Transverse colon (tissue), 4 donors: Measurements from ENCODE around the gene PHACTR3. TPM values are rescaled to one million over a fixed set of nuclear protein-coding genes. Genes with fewer than 3 reads are reported as not detected.

Source experiments
- DNase-seq: peaks from one replicate; pipeline ENCODE4 v3.0.0-alpha.2; 2019
- H3K27ac ChIP-seq, 4 donors: fragments of 200-600 bp; sonication (generic); 2 replicates each; pipeline ENCODE4 v1.5.1; 2016 to 2018; ENCODE audit warnings: inconsistent platforms in 4 of 4
- H3K27me3 ChIP-seq: fragments of 200-600 bp; sonication (generic); 2 replicates; pipeline ENCODE4 v1.5.1; 2017; ENCODE audit warnings: inconsistent platforms
- H3K36me3 ChIP-seq, 4 donors: fragments of 200-600 bp; sonication (generic); 2 replicates each; pipeline ENCODE4 v1.5.1; 2017 to 2019; ENCODE audit warnings: inconsistent platforms in 4 of 4
- H3K4me1 ChIP-seq, 4 donors: fragments of 200-600 bp; sonication (generic); 2 replicates each; pipeline ENCODE4 v1.5.1; 2017 to 2020; ENCODE audit warnings: inconsistent platforms in 4 of 4
- H3K4me3 ChIP-seq, 4 donors: fragments of 200-600 bp; sonication (generic); 1 replicate in 1 of 4; 2 replicates in 3 of 4; pipeline versions ENCODE4 v1.5.1 to v1.6.1; 2017 to 2019; ENCODE audit warnings: inconsistent platforms in 4 of 4
- H3K9me3 ChIP-seq, 2 donors: fragments of 200-600 bp; sonication (generic); 2 replicates each; pipeline ENCODE4 v1.5.1; 2017 to 2019; ENCODE audit warnings: inconsistent platforms in 2 of 2
- EP300 ChIP-seq: sonication (generic); formaldehyde crosslinking; IDR thresholded peaks from one replicate; pipeline ENCODE4 v1.6.1; 2017; ENCODE audit warnings: antibody characterized with exemption, low read depth
- POLR2A ChIP-seq: fragments of 450-650 bp; IDR thresholded peaks from one replicate; pipeline ENCODE4 v1.6.1; 2016; ENCODE audit warnings: antibody characterized with exemption, mild to moderate bottlenecking, moderate library complexity
- POLR2AphosphoS5 ChIP-seq, 3 donors: sonication (generic); formaldehyde crosslinking; IDR thresholded peaks; one replicate each; pipeline ENCODE4 v1.6.1; 2016; ENCODE audit warnings: antibody characterized with exemption in 3 of 3
- WGBS, 2 donors: methylation state at CpG; one replicate each; pipeline ENCODE4 v1.1.5; 2018; ENCODE audit warnings: low coverage in 1 of 2; 5-methylcytosine and 5-hydroxymethylcytosine counted together
- in situ Hi-C, 4 donors: fragments of 200-750 bp; cut with MboI; loops; one replicate each; pipeline versions ENCODE4 v1.15.0 to v1.15.1; 2017; ENCODE audit warnings: low sequenced_read_pairs in 3 of 4, low pct_ligation_motif_present in 1 of 4, low pct_unique_long_range_greater_than_20kb in 1 of 4
- intact Hi-C: fragments of 100-400 bp; cut with DNase I; formaldehyde crosslinking; loops from one replicate; pipeline ENCODE4 v1.15.1; 2023; ENCODE audit warnings: low total_unique reads
- total RNA-seq, 4 donors: library from RNA; depleted of rRNA; stranded (reverse); fragments of >200 nt; gene quantifications; one replicate each; pipeline ENCODE4 v1.1.0, GENCODE V29; 2016
- TF ChIP-seq, protein P1 (sequence below), 5 experiments: fragments of 200-600 bp in 3 of 5; fragments of 450-650 bp in 2 of 5; sonication (generic) in 3 of 5; IDR thresholded peaks; 1 replicate in 2 of 5; 2 replicates in 3 of 5; pipeline ENCODE4 v1.5.1; 2016 to 2017; ENCODE audit warnings: antibody characterized with exemption in 5 of 5, inconsistent platforms in 3 of 5, mild to moderate bottlenecking in 2 of 5, moderate library complexity in 1 of 5

PHACTR3 gene
- total RNA-seq, 4 donors from 2014 or later: 1.6 to 7.1 (median 5.6) TPM

DNA sequence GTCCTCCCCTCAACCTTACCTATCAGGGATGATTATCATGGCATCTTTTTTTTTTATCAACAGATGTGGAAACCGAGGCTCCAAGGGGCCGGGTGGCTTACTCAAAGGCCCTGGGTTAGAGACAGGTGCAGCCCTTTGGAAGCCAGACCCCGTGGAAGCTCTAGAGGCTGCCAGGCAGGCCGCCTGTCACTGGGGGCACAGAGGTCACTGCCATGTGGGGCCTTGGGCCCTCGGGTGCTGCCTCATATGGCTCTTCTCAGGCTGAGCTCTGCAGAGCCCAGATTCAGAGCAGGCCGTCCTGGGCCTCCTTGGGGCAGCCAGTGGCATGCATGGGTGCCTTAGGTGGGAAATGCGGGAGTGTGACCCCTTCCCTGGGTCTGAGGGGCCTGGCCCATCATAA lies 136.3 kb downstream of the PHACTR3 start:
- no peak overlapping the region for H3K27ac ChIP-seq
- no peaks in the 10 kb centered on the region for H3K9me3 ChIP-seq
- 55% methylated on average over 3 of the region's 7 CpGs; no CpG with 5 or more reads in 1 of the 2 donors for WGBS, 2 donors
- H3K4me3 ChIP-seq: no peak overlapping the region
- in situ Hi-C loops: loop anchor here in 1 of 4 donors (10.0 kb wide), 1 partner anchor 146 kb away; no protein-coding TSS in a partner anchor
- no peaks in the 10 kb centered on the region for H3K27me3 ChIP-seq
- DNase-seq: no peak
- no peaks in the 10 kb centered on the region for H3K36me3 ChIP-seq
- TF ChIP-seq POLR2AphosphoS5 (IDR thresholded peaks at IDR 0.05) (no peak), EP300 (no peak), POLR2A (no peak)
- TF ChIP-seq, protein P1, sequence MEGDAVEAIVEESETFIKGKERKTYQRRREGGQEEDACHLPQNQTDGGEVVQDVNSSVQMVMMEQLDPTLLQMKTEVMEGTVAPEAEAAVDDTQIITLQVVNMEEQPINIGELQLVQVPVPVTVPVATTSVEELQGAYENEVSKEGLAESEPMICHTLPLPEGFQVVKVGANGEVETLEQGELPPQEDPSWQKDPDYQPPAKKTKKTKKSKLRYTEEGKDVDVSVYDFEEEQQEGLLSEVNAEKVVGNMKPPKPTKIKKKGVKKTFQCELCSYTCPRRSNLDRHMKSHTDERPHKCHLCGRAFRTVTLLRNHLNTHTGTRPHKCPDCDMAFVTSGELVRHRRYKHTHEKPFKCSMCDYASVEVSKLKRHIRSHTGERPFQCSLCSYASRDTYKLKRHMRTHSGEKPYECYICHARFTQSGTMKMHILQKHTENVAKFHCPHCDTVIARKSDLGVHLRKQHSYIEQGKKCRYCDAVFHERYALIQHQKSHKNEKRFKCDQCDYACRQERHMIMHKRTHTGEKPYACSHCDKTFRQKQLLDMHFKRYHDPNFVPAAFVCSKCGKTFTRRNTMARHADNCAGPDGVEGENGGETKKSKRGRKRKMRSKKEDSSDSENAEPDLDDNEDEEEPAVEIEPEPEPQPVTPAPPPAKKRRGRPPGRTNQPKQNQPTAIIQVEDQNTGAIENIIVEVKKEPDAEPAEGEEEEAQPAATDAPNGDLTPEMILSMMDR (IDR thresholded peaks at IDR 0.05): no peak
- H3K4me1 ChIP-seq: no peaks in the 10 kb centered on the region
- intact Hi-C loops: loop anchor here (10.0 kb wide), 1 partner anchor 126 kb away; no protein-coding TSS in a partner anchor

DNA sequence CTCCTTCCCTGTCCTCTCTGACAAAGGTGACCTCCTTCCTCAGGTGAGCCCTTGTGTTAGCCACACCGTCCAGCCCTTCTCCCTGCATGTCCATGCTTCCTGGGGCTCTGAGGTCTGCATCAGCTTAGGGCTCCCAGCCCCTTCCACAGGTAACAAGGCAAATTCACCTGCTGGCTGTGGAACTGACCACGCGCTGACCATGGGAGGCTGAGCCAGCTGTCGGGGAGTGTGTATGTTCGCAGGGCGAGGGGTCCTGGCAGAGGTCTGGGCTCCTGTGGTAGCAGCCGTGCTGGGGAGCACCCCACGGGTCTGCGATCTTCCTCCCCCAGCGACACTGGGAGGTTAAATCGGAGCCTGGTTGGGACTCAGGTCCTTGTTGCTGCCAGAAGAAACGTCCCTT lies 136.7 kb downstream of the PHACTR3 start:
- in situ Hi-C loops (loop anchor here in 1 of 4 donors (10.0 kb wide), 1 partner anchor 146 kb away; no protein-coding TSS in a partner anchor), intact Hi-C loops (loop anchor here (10.0 kb wide), 1 partner anchor 126 kb away; no protein-coding TSS in a partner anchor)
- H3K4me1 ChIP-seq: no peaks in the 10 kb centered on the region
- H3K27ac ChIP-seq: no peak overlapping the region
- no peaks in the 10 kb centered on the region for H3K9me3 ChIP-seq
- H3K4me3 ChIP-seq: no peak overlapping the region
- TF ChIP-seq POLR2AphosphoS5 (IDR thresholded peaks at IDR 0.05): no peak
- no peak for DNase-seq
- WGBS, 2 donors: 40 to 88% methylated on average over 1 to 12 of the region's 12 CpGs
- H3K36me3 ChIP-seq: no peaks in the 10 kb centered on the region
- no peaks in the 10 kb centered on the region for H3K27me3 ChIP-seq

DNA sequence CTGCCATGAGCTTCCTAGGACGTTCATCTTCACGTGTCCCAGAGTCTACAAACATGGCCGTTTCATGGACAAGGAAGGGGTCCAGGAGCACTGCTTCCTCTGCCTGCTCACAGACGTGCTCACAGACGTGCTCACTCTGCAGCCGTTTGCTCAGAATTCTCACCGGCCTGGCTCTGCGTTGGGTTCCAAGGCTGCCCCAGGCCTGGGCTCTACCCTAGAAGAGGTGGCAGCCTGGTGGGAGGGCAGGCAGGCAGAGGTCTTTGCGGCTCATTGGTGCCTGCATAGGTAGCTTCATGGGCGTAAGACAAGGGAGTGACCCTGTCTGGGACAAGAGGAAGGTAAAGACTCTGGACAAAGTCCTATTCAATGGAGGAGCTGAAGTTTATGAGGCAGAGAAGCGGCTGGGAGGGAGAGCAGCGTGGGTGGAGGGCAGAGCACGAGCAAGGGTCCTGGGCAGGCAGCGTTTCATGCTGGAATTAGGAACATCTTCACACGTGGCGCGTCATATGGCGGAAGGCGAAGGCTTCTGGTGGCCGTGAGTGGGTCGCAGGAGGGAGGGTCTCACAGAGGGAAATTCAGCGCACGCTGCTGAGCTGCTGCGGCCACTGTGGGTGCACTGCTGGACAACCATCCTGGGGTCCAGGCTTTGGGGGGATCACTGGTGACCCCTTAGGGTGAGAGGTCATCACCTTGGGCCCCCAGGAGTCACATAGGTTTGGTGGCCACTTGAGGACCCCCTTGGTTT lies 138.2 kb downstream of the PHACTR3 start:
- H3K36me3 ChIP-seq: no peaks in the 10 kb centered on the region
- H3K9me3 ChIP-seq: no peaks in the 10 kb centered on the region
- TF ChIP-seq POLR2A (no peak), POLR2AphosphoS5 (IDR thresholded peaks at IDR 0.05) (no peak), EP300 (no peak)
- TF ChIP-seq, protein P1 (IDR thresholded peaks at IDR 0.05): no peak
- no peak for DNase-seq
- intact Hi-C loops: loop anchor here (10.0 kb wide), 1 partner anchor 128 kb away; no protein-coding TSS in a partner anchor
- H3K27ac ChIP-seq: no peak overlapping the region
- no peak overlapping the region for H3K4me3 ChIP-seq
- WGBS, 2 donors: 82 to 89% methylated on average over 7 to 24 of the region's 24 CpGs
- in situ Hi-C loops: loop anchor here in 1 of 4 donors (10.0 kb wide), 1 partner anchor 148 kb away; no protein-coding TSS in a partner anchor
- no peaks in the 10 kb centered on the region for H3K4me1 ChIP-seq
- H3K27me3 ChIP-seq: no peaks in the 10 kb centered on the region

DNA sequence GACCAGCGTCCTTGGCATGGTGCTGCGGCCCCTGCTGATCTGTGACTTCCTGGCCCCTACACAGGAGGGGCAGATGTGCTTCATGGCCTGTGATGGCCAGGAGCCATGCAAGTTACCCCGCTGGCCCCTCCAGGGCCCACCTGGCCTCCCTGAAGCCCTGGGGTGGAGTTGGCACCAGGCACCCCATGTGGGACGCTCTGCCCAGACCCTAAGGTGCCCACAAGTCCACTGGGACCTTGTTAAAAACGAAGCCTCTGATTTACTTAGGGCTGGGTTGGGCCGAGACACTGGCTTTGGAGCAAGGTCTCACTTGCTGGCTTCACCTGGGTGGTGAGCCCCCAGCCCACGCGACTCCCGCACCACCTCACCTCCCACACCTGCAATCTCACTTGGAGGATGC lies 139.0 kb downstream of the PHACTR3 start:
- no peaks in the 10 kb centered on the region for H3K27me3 ChIP-seq
- no peak overlapping the region for H3K27ac ChIP-seq
- H3K4me1 ChIP-seq: no peaks in the 10 kb centered on the region
- 78% methylated on average over 8 of the region's 9 CpGs; no CpG with 5 or more reads in 1 of the 2 donors for WGBS, 2 donors
- in situ Hi-C loops: loop anchor here in 1 of 4 donors (10.0 kb wide), 1 partner anchor 149 kb away; no protein-coding TSS in a partner anchor
- no peak overlapping the region for H3K4me3 ChIP-seq
- TF ChIP-seq EP300 (no peak), POLR2AphosphoS5 (IDR thresholded peaks at IDR 0.05) (no peak), POLR2A (no peak)
- TF ChIP-seq, protein P1 (IDR thresholded peaks at IDR 0.05): no peak
- intact Hi-C loops: loop anchor here (10.0 kb wide), 1 partner anchor 129 kb away; no protein-coding TSS in a partner anchor
- DNase-seq: no peak
- no peaks in the 10 kb centered on the region for H3K36me3 ChIP-seq
- no peaks in the 10 kb centered on the region for H3K9me3 ChIP-seq
